ENCODE measurements around the gene EIF6.

Gene EIF6

DNA sequence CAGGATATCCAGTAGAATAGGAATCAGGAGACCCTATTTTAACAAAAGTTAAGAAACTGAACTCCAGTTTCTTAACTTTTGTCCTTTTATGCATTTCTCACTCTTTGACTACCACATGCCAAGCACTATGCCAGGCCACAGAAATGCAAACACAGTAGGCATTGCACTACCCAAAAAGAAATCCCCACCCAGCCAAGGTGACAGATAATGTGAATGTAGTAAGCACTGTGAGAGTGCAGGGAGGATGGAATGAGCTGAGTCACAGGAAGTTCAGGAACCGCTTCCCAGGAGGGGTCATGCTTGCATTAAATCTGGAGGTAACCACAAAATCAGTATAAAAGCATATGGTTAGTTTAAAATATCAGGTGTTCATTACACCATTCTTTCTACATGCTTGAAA is 27.7 kb upstream of the EIF6 start:
- no peak overlapping the region for H3K4me3 ChIP-seq (ENCODE audit: insufficient read length, low read depth)
- H3K27me3 ChIP-seq (ENCODE audit: insufficient read depth, insufficient read length) = no peaks in the 10 kb centered on the region
- peak; percentile 30 for DNase-seq (ENCODE audit: low read depth, low spot score)
- no peaks in the 10 kb centered on the region for H3K4me1 ChIP-seq (ENCODE audit: insufficient read depth, insufficient read length)
- H3K36me3 ChIP-seq (ENCODE audit: insufficient read depth, insufficient read length, low read length) = peaks cover 17% of the 10 kb centered on the region
- H3K9me3 ChIP-seq (ENCODE audit: insufficient read depth, low read length) = no peaks in the 10 kb centered on the region
- no peak overlapping the region for H3K9ac ChIP-seq (ENCODE audit: insufficient read length, low read depth)
- TF ChIP-seq SUZ12 (IDR thresholded peaks at IDR 0.05; ENCODE audit: extremely low read depth, insufficient read depth, insufficient read length) = no peak
- no peak for TF ChIP-seq YY1 (IDR thresholded peaks at IDR 0.05; ENCODE audit: insufficient read depth, insufficient read length)
- TF ChIP-seq ZNF274 (IDR thresholded peaks at IDR 0.05; ENCODE audit: low read depth, low read length) = no peak

GRCh38 chr20:35311822-35312221 is 27.2 kb upstream of the EIF6 start:
- no peaks in the 10 kb centered on the region for H3K27me3 ChIP-seq (ENCODE audit: insufficient read depth, insufficient read length)
- H3K4me3 ChIP-seq (ENCODE audit: insufficient read length, low read depth) = no peak overlapping the region
- peaks cover under 1% of the 10 kb centered on the region for H3K4me1 ChIP-seq (ENCODE audit: insufficient read depth, insufficient read length)
- no peak overlapping the region for H3K9ac ChIP-seq (ENCODE audit: insufficient read length, low read depth)
- H3K9me3 ChIP-seq (ENCODE audit: insufficient read depth, low read length) = no peaks in the 10 kb centered on the region
- H3K36me3 ChIP-seq (ENCODE audit: insufficient read depth, insufficient read length, low read length) = peaks cover 17% of the 10 kb centered on the region
- no peak for DNase-seq (ENCODE audit: low read depth, low spot score)
- TF ChIP-seq YY1 (IDR thresholded peaks at IDR 0.05; ENCODE audit: insufficient read depth, insufficient read length) (no peak), ZNF274 (IDR thresholded peaks at IDR 0.05; ENCODE audit: low read depth, low read length) (no peak)

- Histone ChIP-seq H3K9ac (ENCODE audit: insufficient read length, low read depth) (no peak overlapping the region), H3K36me3 (ENCODE audit: insufficient read depth, insufficient read length, low read length) (peaks cover 20% of the 10 kb centered on the region), H3K9me3 (ENCODE audit: insufficient read depth, low read length) (no peaks in the 10 kb centered on the region), H3K27me3 (ENCODE audit: insufficient read depth, insufficient read length) (no peaks in the 10 kb centered on the region), H3K4me1 (ENCODE audit: insufficient read depth, insufficient read length) (peaks cover 4% of the 10 kb centered on the region), H3K4me3 (ENCODE audit: insufficient read length, low read depth) (no peak overlapping the region)
- no peak for DNase-seq (ENCODE audit: low read depth, low spot score)
- TF ChIP-seq YY1 (IDR thresholded peaks at IDR 0.05; ENCODE audit: insufficient read depth, insufficient read length) = no peak
- no peak for TF ChIP-seq SUZ12 (IDR thresholded peaks at IDR 0.05; ENCODE audit: extremely low read depth, insufficient read depth, insufficient read length)
- TF ChIP-seq ZNF274 (IDR thresholded peaks at IDR 0.05; ENCODE audit: low read depth, low read length) = no peak
These were observed 26.8 kb upstream of the EIF6 start for GRCh38 chr20:35311409-35311808.

DNA sequence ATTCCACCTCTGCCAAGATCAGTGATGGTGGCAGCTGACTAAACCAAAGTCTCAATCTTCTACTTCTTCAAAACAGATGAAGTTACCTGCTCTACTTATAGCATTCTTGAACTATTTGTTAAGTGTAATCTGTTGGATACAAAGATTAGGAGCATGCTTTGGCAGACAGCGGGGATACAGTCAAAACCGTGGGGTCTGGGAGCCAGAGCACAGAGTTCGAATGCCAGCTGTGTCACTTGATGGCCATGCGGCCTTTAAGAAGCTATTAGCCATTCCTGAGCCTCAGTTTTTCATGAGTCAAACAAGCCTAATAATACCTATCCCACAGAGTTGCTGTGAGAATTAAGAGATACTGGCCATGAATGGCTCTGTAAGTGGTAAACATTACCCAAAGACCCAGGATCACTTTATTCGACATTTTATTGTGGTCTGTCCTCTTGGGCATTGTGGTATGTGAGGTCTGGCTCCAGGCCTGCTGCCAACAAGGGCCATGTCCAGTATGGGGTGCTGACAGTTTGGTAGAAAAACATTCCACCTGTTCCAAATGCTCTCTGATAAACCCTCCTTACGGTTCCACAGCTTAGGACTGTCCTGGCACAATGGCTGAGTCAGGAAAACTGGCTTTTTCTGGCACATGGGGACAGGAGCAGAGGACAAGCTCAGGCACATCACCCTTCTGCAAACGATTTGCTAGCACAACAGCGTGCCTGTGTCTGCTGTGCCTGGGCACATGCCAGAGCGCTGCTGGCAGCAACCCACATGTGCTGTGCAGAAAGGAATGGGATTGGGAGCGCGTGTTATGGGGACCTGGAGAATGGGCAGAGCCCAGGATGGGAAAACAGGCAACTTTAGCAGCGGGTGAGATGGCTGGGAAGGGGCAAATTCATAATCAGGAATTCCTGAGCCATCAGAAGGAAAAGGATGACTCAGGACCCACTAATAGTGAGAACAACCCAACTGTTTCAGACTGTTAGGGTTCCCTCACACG is 23.4 kb upstream of the EIF6 start:
- H3K27me3 ChIP-seq (ENCODE audit: insufficient read depth, insufficient read length) = no peaks in the 10 kb centered on the region
- peaks cover 7% of the 10 kb centered on the region for H3K4me1 ChIP-seq (ENCODE audit: insufficient read depth, insufficient read length)
- H3K9me3 ChIP-seq (ENCODE audit: insufficient read depth, low read length) = no peaks in the 10 kb centered on the region
- no peak for DNase-seq (ENCODE audit: low read depth, low spot score)
- H3K4me3 ChIP-seq (ENCODE audit: insufficient read length, low read depth) = no peak overlapping the region
- TF ChIP-seq ZNF274 (IDR thresholded peaks at IDR 0.05; ENCODE audit: low read depth, low read length) (no peak), YY1 (IDR thresholded peaks at IDR 0.05; ENCODE audit: insufficient read depth, insufficient read length) (no peak), SUZ12 (IDR thresholded peaks at IDR 0.05; ENCODE audit: extremely low read depth, insufficient read depth, insufficient read length) (no peak)
- peaks cover 37% of the 10 kb centered on the region for H3K36me3 ChIP-seq (ENCODE audit: insufficient read depth, insufficient read length, low read length)
- no peak overlapping the region for H3K9ac ChIP-seq (ENCODE audit: insufficient read length, low read depth)

GRCh38 chr20:35306931-35307517 is 22.5 kb upstream of the EIF6 start:
- Histone ChIP-seq H3K36me3 (ENCODE audit: insufficient read depth, insufficient read length, low read length) (peaks cover 46% of the 10 kb centered on the region), H3K4me3 (ENCODE audit: insufficient read length, low read depth) (no peak overlapping the region), H3K9ac (ENCODE audit: insufficient read length, low read depth) (no peak overlapping the region), H3K27me3 (ENCODE audit: insufficient read depth, insufficient read length) (no peaks in the 10 kb centered on the region), H3K9me3 (ENCODE audit: insufficient read depth, low read length) (no peaks in the 10 kb centered on the region), H3K4me1 (ENCODE audit: insufficient read depth, insufficient read length) (peaks cover 7% of the 10 kb centered on the region)
- TF ChIP-seq SUZ12 (IDR thresholded peaks at IDR 0.05; ENCODE audit: extremely low read depth, insufficient read depth, insufficient read length) (no peak), ZNF274 (IDR thresholded peaks at IDR 0.05; ENCODE audit: low read depth, low read length) (no peak), YY1 (IDR thresholded peaks at IDR 0.05; ENCODE audit: insufficient read depth, insufficient read length) (no peak)
- peak; percentile 50 for DNase-seq (ENCODE audit: low read depth, low spot score)

DNA sequence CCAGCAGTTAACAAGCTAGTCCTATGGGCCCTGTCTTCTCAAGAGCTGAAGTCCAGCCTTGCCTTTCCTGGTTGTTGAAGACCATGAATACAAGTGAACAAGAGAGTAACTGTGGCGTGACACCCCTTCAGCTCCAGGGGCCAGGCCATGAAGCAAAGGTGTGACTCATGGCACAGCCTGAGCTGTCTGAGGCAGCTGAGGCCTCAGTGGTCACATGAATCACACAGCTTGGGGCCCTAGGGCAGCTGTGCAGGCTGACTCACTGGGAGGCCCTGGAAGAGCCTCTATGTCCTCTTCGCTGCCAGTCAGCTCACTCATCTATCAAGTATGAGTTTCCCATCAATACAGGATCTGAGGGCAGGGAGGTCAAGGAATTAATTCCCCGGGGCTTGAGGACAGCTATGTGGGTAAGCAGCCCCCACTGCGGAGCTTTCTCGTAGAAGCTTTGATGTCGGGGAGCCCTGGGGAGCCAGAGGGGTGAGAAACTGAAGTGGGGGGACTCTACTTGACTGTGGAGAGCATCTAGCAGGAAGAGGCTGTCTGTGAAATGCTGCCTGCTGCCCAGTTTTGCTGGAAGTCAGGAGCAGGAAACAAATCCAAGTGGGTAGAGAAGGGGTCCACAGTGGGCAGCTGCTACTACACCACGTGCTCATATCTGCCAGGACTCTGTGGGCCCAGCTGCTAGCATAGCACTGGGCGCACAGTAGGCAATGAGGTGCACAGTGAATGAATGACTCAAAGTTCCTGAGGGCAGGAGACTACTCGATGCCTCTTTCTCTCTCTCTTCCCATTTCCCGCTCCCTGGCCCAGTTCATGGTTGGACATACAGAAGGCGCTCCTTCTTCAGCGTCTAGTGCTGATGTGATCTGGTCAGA is 21.3 kb upstream of the EIF6 start:
- no peak overlapping the region for H3K9ac ChIP-seq (ENCODE audit: insufficient read length, low read depth)
- no peak for DNase-seq (ENCODE audit: low read depth, low spot score)
- TF ChIP-seq SUZ12 (IDR thresholded peaks at IDR 0.05; ENCODE audit: extremely low read depth, insufficient read depth, insufficient read length) = no peak
- no peak for TF ChIP-seq ZNF274 (IDR thresholded peaks at IDR 0.05; ENCODE audit: low read depth, low read length)
- no peak for TF ChIP-seq YY1 (IDR thresholded peaks at IDR 0.05; ENCODE audit: insufficient read depth, insufficient read length)
- no peaks in the 10 kb centered on the region for H3K27me3 ChIP-seq (ENCODE audit: insufficient read depth, insufficient read length)
- peaks cover 54% of the 10 kb centered on the region for H3K36me3 ChIP-seq (ENCODE audit: insufficient read depth, insufficient read length, low read length)
- H3K9me3 ChIP-seq (ENCODE audit: insufficient read depth, low read length) = no peaks in the 10 kb centered on the region
- no peak overlapping the region for H3K4me3 ChIP-seq (ENCODE audit: insufficient read length, low read depth)
- peaks cover 7% of the 10 kb centered on the region for H3K4me1 ChIP-seq (ENCODE audit: insufficient read depth, insufficient read length)

Measured in NT2/D1 (cell line).